Omental fat pad (tissue), 4 donors: Measurements from ENCODE around the gene MUC12. TPM values are rescaled to one million over a fixed set of nuclear protein-coding genes. Genes with fewer than 3 reads are reported as not detected.
"Not testable (repeated sequence)": the region's sequence is repeated elsewhere in the genome, so short reads cannot be mapped to it uniquely, and the experiment has no call there.

ENCODE experiments used
- ATAC-seq: fragments of 150-250 bp; one replicate; pipeline ENCODE4 v1.9.1; 2016; ENCODE audit warnings: mild to moderate bottlenecking, moderate library complexity; ENCODE audit not compliant: low FRiP score
- DNase-seq: peaks from one replicate; pipeline ENCODE4 v3.0.0-alpha.2; 2019; ENCODE audit warnings: low spot score
- CTCF ChIP-seq, 3 donors: fragments of 450-650 bp; IDR thresholded peaks; one replicate each; pipeline ENCODE4 v1.5.1; 2016 to 2017; ENCODE audit warnings: antibody characterized with exemption in 3 of 3, mild to moderate bottlenecking in 3 of 3, moderate library complexity in 2 of 3
- total RNA-seq, 4 donors: library from RNA; depleted of rRNA; stranded (reverse); fragments of >200 nt; gene quantifications; one replicate each; pipeline ENCODE4 v1.1.0, GENCODE V29; 2016

MUC12 gene
- total RNA-seq, 4 donors from 2014 or later = 2.4 TPM; not detected in 3

- ATAC-seq (no peak), DNase-seq (no peak)
- TF ChIP-seq CTCF (IDR thresholded peaks at IDR 0.05) = no peak
These were observed 4.7 kb downstream of the MUC12 start for GRCh38 chr7:100974021-100974420.

GRCh38 chr7:100975371-100975821 lies 6.0 kb downstream of the MUC12 start:
- ATAC-seq (no peak), DNase-seq (no peak)
- TF ChIP-seq CTCF (IDR thresholded peaks at IDR 0.05) = no peak

GRCh38 chr7:100978300-100978699 lies 8.9 kb downstream of the MUC12 start:
- no peak for TF ChIP-seq CTCF (IDR thresholded peaks at IDR 0.05)
- ATAC-seq (no peak), DNase-seq (no peak)

GRCh38 chr7:100983451-100984187 lies 14.3 kb downstream of the MUC12 start:
- ATAC-seq = peak; percentile 57
- no peak for TF ChIP-seq CTCF (IDR thresholded peaks at IDR 0.05)
- no peak for DNase-seq

GRCh38 chr7:100984241-100984918 lies 15.0 kb downstream of the MUC12 start:
- DNase-seq, ATAC-seq: not testable (repeated sequence)

- ATAC-seq, DNase-seq: not testable (repeated sequence)
These were observed 15.8 kb downstream of the MUC12 start for GRCh38 chr7:100985033-100985797.

- DNase-seq (no peak), ATAC-seq (no peak)
- TF ChIP-seq CTCF (IDR thresholded peaks at IDR 0.05) = no peak
These were observed 22.3 kb downstream of the MUC12 start for GRCh38 chr7:100991631-100992030.

- ATAC-seq, DNase-seq: not testable (repeated sequence)
These were observed 22.9 kb downstream of the MUC12 start for GRCh38 chr7:100992280-100992679.

GRCh38 chr7:100994671-100995070 lies 25.3 kb downstream of the MUC12 start:
- ATAC-seq = peak; percentile 41
- DNase-seq = not testable (repeated sequence)

GRCh38 chr7:100998530-100998929 lies 29.2 kb downstream of the MUC12 start:
- ATAC-seq, DNase-seq: not testable (repeated sequence)

- not testable (repeated sequence) for DNase-seq
- peak; percentile 73 for ATAC-seq
These were observed 30.0 kb downstream of the MUC12 start for GRCh38 chr7:100999334-100999733.

- not testable (repeated sequence) for DNase-seq, ATAC-seq
These were observed 30.7 kb downstream of the MUC12 start for GRCh38 chr7:101000025-101000424.
